MCF 10A (cell line): ENCODE measurements around the gene LRBA. TPM values are rescaled to one million over a fixed set of nuclear protein-coding genes. Genes with fewer than 3 reads are reported as not detected.

Experiments used
- BruUV-seq: library from RNA; stranded (reverse); fragments of 400-500 nt; replicated peaks from 2 replicates; lab custom pipeline; 2021; lab: Mats Ljungman, UMichigan
- CTCF ChIA-PET: fragments of 300-600 bp; sonication (Branson Sonifier 250); formaldehyde crosslinking; extraction: SDS; loops from one replicate; lab custom pipeline; 2021; ENCODE audit warnings: antibody characterized with exemption, inconsistent platforms; lab: Yijun Ruan, JAX
- POLR2A ChIA-PET: fragments of 300-600, 350-650 bp; sonication (Branson Sonifier 250); formaldehyde crosslinking; extraction: SDS; loops from one replicate; lab custom pipeline; 2020; ENCODE audit warnings: antibody characterized with exemption, inconsistent platforms; lab: Yijun Ruan, JAX
- DNase-seq: peaks from one replicate; pipeline ENCODE4 v3.0.0-alpha.2; 2018; ENCODE audit not compliant: unreplicated experiment
- H3K27ac Mint-ChIP-seq: one replicate; pipeline ENCODE4 v1.8.0; 2022; ENCODE audit warnings: mild to moderate bottlenecking, low read depth, mixed read lengths; ENCODE audit not compliant: unreplicated experiment
- H3K27me3 Mint-ChIP-seq: one replicate; pipeline ENCODE4 v1.8.0; 2022; ENCODE audit warnings: mixed read lengths; ENCODE audit not compliant: insufficient read depth, unreplicated experiment
- H3K36me3 Mint-ChIP-seq: one replicate; pipeline ENCODE4 v1.8.0; 2022; ENCODE audit warnings: mild to moderate bottlenecking, moderate library complexity, mixed read lengths; ENCODE audit not compliant: insufficient read depth, unreplicated experiment
- H3K4me1 Mint-ChIP-seq: one replicate; pipeline ENCODE4 v1.8.0; 2022; ENCODE audit warnings: mixed read lengths; ENCODE audit not compliant: insufficient read depth, unreplicated experiment
- H3K4me3 Mint-ChIP-seq: one replicate; pipeline ENCODE4 v1.8.0; 2022; ENCODE audit warnings: mild to moderate bottlenecking, moderate library complexity, mixed read lengths; ENCODE audit not compliant: unreplicated experiment
- H3K9me3 Mint-ChIP-seq: one replicate; pipeline ENCODE4 v1.8.0; 2022; ENCODE audit warnings: mixed read lengths; ENCODE audit not compliant: unreplicated experiment
- CTCF ChIP-seq: fragments of 200-600 bp; IDR thresholded peaks from one replicate; pipeline ENCODE4 v1.8.0; 2022; ENCODE audit warnings: antibody characterized with exemption, mild to moderate bottlenecking; ENCODE audit not compliant: unreplicated experiment
- intact Hi-C: fragments of 100-400 bp; cut with micrococcal nuclease; formaldehyde crosslinking; loops from 2 replicates; pipeline ENCODE4 v1.14.1; 2022
- total RNA-seq: library from RNA; stranded (reverse); gene quantifications from 2 replicates; pipeline ENCODE4 v1.2.3, GENCODE V29; 2022

The LRBA gene
- total RNA-seq, 1 experiment from 2014 or later: 64.5 TPM

- intact Hi-C loops: loop anchor here (10.0 kb wide), 1 partner anchor 273 kb away; no protein-coding TSS in a partner anchor
- no peak overlapping the region for H3K4me3 Mint-ChIP-seq
- CTCF ChIA-PET: interaction anchor here (1.2 kb wide), 1 partner anchor 143 kb away, joined by 3 read pairs; no protein-coding TSS in a partner anchor
Observed at GRCh38 chr4:150591406-150591805, 423.7 kb downstream of the LRBA start.

DNA sequence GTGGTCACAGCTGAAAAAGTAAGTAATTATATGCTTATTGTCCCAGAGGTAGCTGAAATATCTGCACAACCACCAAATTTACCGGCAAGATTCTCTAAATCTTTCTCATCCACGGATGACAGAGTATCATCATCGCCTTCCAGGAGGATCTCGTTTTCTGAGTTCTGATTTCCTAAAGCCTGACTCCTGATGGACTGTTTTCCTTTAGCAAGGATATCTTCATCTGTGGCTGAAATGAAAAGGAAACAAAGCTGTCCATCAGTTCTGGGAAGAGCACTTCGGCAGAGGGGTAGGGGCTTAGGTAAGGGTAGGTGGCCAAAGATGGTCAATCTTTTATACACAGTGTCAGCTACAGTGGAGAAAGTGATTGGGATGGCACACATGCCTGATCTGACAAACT, 424.5 kb downstream of the LRBA start:
- H3K27ac Mint-ChIP-seq: no peak overlapping the region
- intact Hi-C loops: loop anchor here (10.0 kb wide), 1 partner anchor 274 kb away; no protein-coding TSS in a partner anchor
- H3K9me3 Mint-ChIP-seq: no peaks in the 10 kb centered on the region
- H3K4me1 Mint-ChIP-seq: no peaks in the 10 kb centered on the region
- ChIA-PET POLR2A (no interaction called here), CTCF (interaction anchor here (1.2 kb wide), 1 partner anchor 142 kb away, joined by 3 read pairs; no protein-coding TSS in a partner anchor)
- H3K36me3 Mint-ChIP-seq: peaks cover 10% of the 10 kb centered on the region
- H3K4me3 Mint-ChIP-seq: no peak overlapping the region
- H3K27me3 Mint-ChIP-seq: no peaks in the 10 kb centered on the region
- TF ChIP-seq CTCF: no peak
- BruUV-seq: no TSS peak
- DNase-seq: no peak

More at GRCh38 chr4:150591406-150591805, 423.7 kb downstream of the LRBA start:
- no peak overlapping the region for H3K27ac Mint-ChIP-seq
- no peaks in the 10 kb centered on the region for H3K27me3 Mint-ChIP-seq
- H3K4me1 Mint-ChIP-seq: no peaks in the 10 kb centered on the region
- H3K9me3 Mint-ChIP-seq: no peaks in the 10 kb centered on the region
- no peak for DNase-seq
- POLR2A ChIA-PET: no interaction called here
- no peak for TF ChIP-seq CTCF
- BruUV-seq: no TSS peak
- H3K36me3 Mint-ChIP-seq: peaks cover 10% of the 10 kb centered on the region

DNA sequence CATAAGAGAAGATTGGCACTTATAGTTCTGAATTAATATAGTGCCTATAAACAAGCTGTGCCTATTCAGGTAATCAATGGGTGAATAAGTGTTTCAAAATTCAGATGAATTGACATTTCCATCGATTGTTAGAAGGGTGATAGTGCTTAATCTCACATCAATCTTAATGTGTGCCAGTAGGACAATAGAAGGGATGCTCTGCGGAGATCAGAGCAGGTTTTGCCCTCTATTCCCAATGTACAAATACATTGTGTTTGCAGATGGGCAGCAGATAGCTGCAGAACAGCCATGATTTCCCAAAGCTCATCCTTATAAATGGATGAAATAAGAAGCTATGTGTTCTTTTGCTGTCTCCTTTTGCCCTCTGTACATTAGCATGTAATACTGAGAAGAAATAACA, 425.9 kb downstream of the LRBA start:
- intact Hi-C loops: no loop called here
- no peak overlapping the region for H3K27ac Mint-ChIP-seq
- no peaks in the 10 kb centered on the region for H3K27me3 Mint-ChIP-seq
- TF ChIP-seq CTCF: no peak
- peaks cover 10% of the 10 kb centered on the region for H3K36me3 Mint-ChIP-seq
- H3K4me3 Mint-ChIP-seq: no peak overlapping the region
- DNase-seq: no peak
- CTCF ChIA-PET: no interaction called here
- no peaks in the 10 kb centered on the region for H3K4me1 Mint-ChIP-seq
- BruUV-seq: no TSS peak
- POLR2A ChIA-PET: interaction anchor here (1.3 kb wide), 1 partner anchor 11 kb away, joined by 4 read pairs; no protein-coding TSS in a partner anchor
- H3K9me3 Mint-ChIP-seq: no peaks in the 10 kb centered on the region

DNA sequence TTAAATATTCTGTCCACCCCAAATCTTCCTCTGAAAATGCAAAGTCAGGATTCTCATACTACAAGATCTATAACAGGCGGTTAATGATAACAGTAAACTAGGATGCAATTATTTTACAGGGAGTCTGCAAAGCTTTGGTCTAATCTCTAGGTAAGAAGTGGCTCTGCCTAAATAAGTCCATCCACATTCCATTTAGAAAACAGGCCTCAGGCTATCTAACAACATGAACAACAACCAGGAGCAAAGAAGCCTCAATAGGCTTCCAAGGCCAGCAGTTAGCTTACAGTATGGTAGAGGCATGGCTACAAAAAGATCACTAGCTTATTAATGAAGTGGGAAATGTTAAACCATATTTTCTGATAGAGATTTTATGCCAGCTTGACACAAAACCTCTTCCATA, 426.8 kb downstream of the LRBA start:
- DNase-seq: no peak
- Mint-ChIP-seq H3K4me1 (no peaks in the 10 kb centered on the region), H3K4me3 (no peak overlapping the region), H3K36me3 (peaks cover 18% of the 10 kb centered on the region), H3K9me3 (no peaks in the 10 kb centered on the region), H3K27ac (no peak overlapping the region), H3K27me3 (no peaks in the 10 kb centered on the region)
- TF ChIP-seq CTCF: no peak
- intact Hi-C loops: no loop called here
- POLR2A ChIA-PET: interaction anchor here (0.7 to 1.3 kb wide), 2 partner anchors 12 to 126 kb away, joined by 3 to 4 read pairs; no protein-coding TSS in a partner anchor
- CTCF ChIA-PET: no interaction called here
- BruUV-seq: no TSS peak
